ENCODE measurements around the gene UST.

DNA sequence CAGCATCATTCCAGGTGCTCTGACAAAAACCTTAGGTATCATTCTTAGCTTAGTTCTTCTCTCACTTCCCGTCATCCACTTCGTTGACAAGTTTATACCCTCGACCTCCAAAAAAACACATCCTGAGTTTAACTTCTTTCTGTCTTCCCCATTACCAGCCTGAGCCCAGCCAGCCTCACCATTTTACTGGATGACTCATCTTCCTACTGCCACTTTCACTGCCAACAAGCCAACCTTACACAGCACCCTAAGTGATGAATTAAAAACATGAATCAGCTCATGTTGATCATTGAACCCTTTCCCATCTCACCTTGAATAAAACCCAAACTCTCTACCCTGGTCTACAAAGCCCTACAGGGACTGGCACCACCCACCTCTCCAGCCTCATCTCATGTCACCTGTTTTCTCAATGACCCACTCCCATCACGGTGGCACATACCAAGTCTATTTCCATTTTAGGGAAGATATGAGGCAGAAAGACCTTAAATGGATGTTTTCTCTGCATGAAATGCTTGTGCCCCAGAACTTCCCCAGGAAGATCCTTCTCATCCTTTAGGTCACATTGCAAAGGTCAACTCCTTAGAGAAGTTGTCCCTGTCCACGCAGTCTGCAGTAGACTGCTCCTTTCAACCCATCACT is 9.9 kb upstream of the UST start:
- no peak for TF ChIP-seq CTCF (IDR thresholded peaks at IDR 0.05 in 4 of 5, conservative IDR thresholded peaks at IDR 0.05 in 1 of 5)
- TF ChIP-seq POLR2A (IDR thresholded peaks at IDR 0.05), result no peak

Measured in gastrocnemius medialis (tissue), 4 donors.